Panc1 (cell line): ENCODE data around the gene FARSA. TPM values are rescaled to one million over a fixed set of nuclear protein-coding genes. Genes with fewer than 3 reads are reported as not detected.
"Not testable (repeated sequence)": the region's sequence is repeated elsewhere in the genome, so short reads cannot be mapped to it uniquely, and the experiment has no call there.

ENCODE experiments used
- ATAC-seq: fragments of 200-7000 bp; cut with Tn5 transposase; 2 replicates; pipeline ENCODE4 v1.9.1; 2020; ENCODE audit warnings: mild to moderate bottlenecking, moderate library complexity
- BruUV-seq: library from RNA; stranded (reverse); fragments of 400-500 nt; replicated peaks from 2 replicates; lab custom pipeline; 2021; lab: Mats Ljungman, UMichigan
- CTCF ChIA-PET: fragments of 300-600 bp; sonication (Branson Sonifier 250); formaldehyde crosslinking; loops from one replicate; lab custom pipeline; 2022; ENCODE audit warnings: antibody characterized with exemption; lab: Charles Lee
- POLR2A ChIA-PET: fragments of 300-600 bp; sonication (Branson Sonifier 250); formaldehyde crosslinking; loops from one replicate; lab custom pipeline; 2022; ENCODE audit warnings: antibody characterized with exemption; lab: Charles Lee
- DNase-seq: peaks from one replicate; pipeline ENCODE4 v3.0.0-alpha.2; 2010; ENCODE audit warnings: low read depth, low spot score
- H3K27ac ChIP-seq: 2 replicates; pipeline ENCODE4 v1.5.1; 2011; ENCODE audit warnings: mild to moderate bottlenecking, low read length, inconsistent platforms
- H3K27me3 ChIP-seq: fragments of 200-500 bp; sonication (Bioruptor generic); 2 replicates; pipeline ENCODE4 v1.6.0; 2014; ENCODE audit warnings: low read length, inconsistent platforms; ENCODE audit not compliant: control insufficient read depth, insufficient read depth
- H3K36me3 ChIP-seq: fragments of 200-500 bp; sonication (Bioruptor generic); 2 replicates; pipeline ENCODE4 v1.5.1; 2014; ENCODE audit warnings: inconsistent platforms, mild to moderate bottlenecking, low read length, moderate library complexity; ENCODE audit not compliant: control insufficient read depth, insufficient read depth
- H3K4me1 ChIP-seq: 2 replicates; pipeline ENCODE4 v1.5.1; 2011; ENCODE audit warnings: inconsistent platforms, mild to moderate bottlenecking, low read length, moderate library complexity; ENCODE audit not compliant: control insufficient read depth, insufficient read depth
- H3K4me3 ChIP-seq, 2 experiments: 2 replicates each; pipeline ENCODE4 v1.5.1; 2011 to 2012; ENCODE audit warnings: low read depth in 2 of 2, low read length in 2 of 2, mild to moderate bottlenecking in 2 of 2, inconsistent platforms in 1 of 2, moderate library complexity in 1 of 2
- H3K9me3 ChIP-seq: fragments of 200-500 bp; sonication (Bioruptor generic); 2 replicates; pipeline ENCODE4 v1.5.1; 2014; ENCODE audit warnings: low read depth, mild to moderate bottlenecking, inconsistent platforms, low read length, moderate library complexity; ENCODE audit not compliant: control insufficient read depth, insufficient read depth
- CTCF ChIP-seq: fragments of 450-650 bp; IDR thresholded peaks from 2 replicates; pipeline ENCODE4 v1.5.1; 2017; ENCODE audit warnings: mild to moderate bottlenecking
- POLR2AphosphoS5 ChIP-seq: IDR thresholded peaks from 2 replicates; pipeline ENCODE4 v1.6.1; 2012; ENCODE audit warnings: mild to moderate bottlenecking, low read depth, low read length, moderate library complexity
- REST ChIP-seq, 2 experiments: IDR thresholded peaks; 2 replicates each; pipeline ENCODE4 v1.6.1; 2011 to 2012; ENCODE audit warnings: low read depth in 2 of 2, control low read depth in 1 of 2, low read length in 1 of 2, mild to moderate bottlenecking in 1 of 2, moderate library complexity in 1 of 2; ENCODE audit not compliant: insufficient read depth in 1 of 2
- SIN3A ChIP-seq: IDR thresholded peaks from 2 replicates; pipeline ENCODE4 v1.6.1; 2012; ENCODE audit warnings: low read depth, mild to moderate bottlenecking, low read length, moderate library complexity, borderline replicate concordance; ENCODE audit not compliant: insufficient read depth
- TCF7L2 ChIP-seq: IDR thresholded peaks from 2 replicates; pipeline ENCODE4 v1.6.1; 2011; ENCODE audit warnings: mild to moderate bottlenecking, low read depth, low read length, inconsistent platforms
- in situ Hi-C: cut with HindIII; loops from 2 replicates; pipeline ENCODE4 v1.10.0; 2016; ENCODE audit warnings: low sequenced_read_pairs, low pct_unique_long_range_greater_than_20kb
- intact Hi-C: fragments of 100-400 bp; cut with micrococcal nuclease; formaldehyde crosslinking; loops from one replicate; pipeline ENCODE4 v1.10.0; 2022; ENCODE audit not compliant: unreplicated experiment
- total RNA-seq: library from RNA; stranded (reverse); gene quantifications from one replicate; pipeline ENCODE4 v1.2.1, GENCODE V29; 2021; ENCODE audit not compliant: unreplicated experiment

FARSA gene
- total RNA-seq, 1 experiment from 2014 or later, result 80.3 TPM

GRCh38 chr19:12959481-12959880 is 26.0 kb upstream of the FARSA start:
- ChIA-PET POLR2A (interaction anchor here (0.6 kb wide), 2 partner anchors 79 to 169 kb away, joined by 3 to 4 read pairs; no protein-coding TSS in a partner anchor), CTCF (no interaction called here)
- Histone ChIP-seq H3K27ac (no peak overlapping the region), H3K27me3 (no peaks in the 10 kb centered on the region), H3K4me1 (peaks cover 9% of the 10 kb centered on the region), H3K36me3 (peaks cover 7% of the 10 kb centered on the region; the same call in 1 of the 2 replicates), H3K9me3 (no peaks in the 10 kb centered on the region), H3K4me3 (no peak overlapping the region)
- intact Hi-C loops (no loop called here), in situ Hi-C loops (no loop called here)
- DNase-seq, result no peak
- no TSS peak for BruUV-seq
- no peak for ATAC-seq
- TF ChIP-seq REST (IDR thresholded peaks at IDR 0.05; ENCODE audit: insufficient read depth in 1 of 2, low read depth in 2 of 2, low read length in 1 of 2), result no peak
- no peak for TF ChIP-seq SIN3A
- no peak for TF ChIP-seq CTCF
- no peak for TF ChIP-seq TCF7L2
- no peak for TF ChIP-seq POLR2AphosphoS5

- intact Hi-C loops, DNase-seq, CTCF ChIA-PET, H3K36me3 ChIP-seq, POLR2A ChIA-PET, BruUV-seq, H3K27me3 ChIP-seq, H3K9me3 ChIP-seq, in situ Hi-C loops: not testable (repeated sequence)
- peak; percentile 8 for ATAC-seq
- peaks cover 29% of the 10 kb centered on the region for H3K4me1 ChIP-seq
- H3K4me3 ChIP-seq, result peak overlapping the region; percentile 72 to 78
- H3K27ac ChIP-seq, result peak overlapping the region; percentile 58
These were observed 24.0 kb upstream of the FARSA start for GRCh38 chr19:12957389-12957952.
